ENCODE data around the gene TRPT1.

The TRPT1 gene

DNA sequence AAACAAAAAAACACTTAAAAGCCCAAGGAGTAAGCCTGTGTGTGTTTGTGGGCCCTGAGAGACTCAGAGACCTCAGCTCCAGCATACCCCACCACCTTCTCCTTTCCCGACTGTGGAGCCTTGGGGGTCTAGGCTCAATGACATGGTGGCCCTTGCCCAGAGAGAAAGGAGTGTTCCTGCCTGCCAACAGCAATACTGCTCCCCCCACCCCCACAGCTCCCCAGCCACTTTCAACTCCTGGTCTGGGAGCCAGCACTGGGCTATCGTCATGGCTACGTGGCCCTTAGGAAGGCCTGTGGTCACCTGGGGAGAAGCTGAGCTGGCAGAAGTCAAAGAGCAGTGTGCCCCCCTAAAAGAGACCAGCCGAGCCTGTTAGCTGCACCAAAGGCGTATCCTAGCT lies 18.1 kb upstream of the TRPT1 start:
- no peak for DNase-seq

DNA sequence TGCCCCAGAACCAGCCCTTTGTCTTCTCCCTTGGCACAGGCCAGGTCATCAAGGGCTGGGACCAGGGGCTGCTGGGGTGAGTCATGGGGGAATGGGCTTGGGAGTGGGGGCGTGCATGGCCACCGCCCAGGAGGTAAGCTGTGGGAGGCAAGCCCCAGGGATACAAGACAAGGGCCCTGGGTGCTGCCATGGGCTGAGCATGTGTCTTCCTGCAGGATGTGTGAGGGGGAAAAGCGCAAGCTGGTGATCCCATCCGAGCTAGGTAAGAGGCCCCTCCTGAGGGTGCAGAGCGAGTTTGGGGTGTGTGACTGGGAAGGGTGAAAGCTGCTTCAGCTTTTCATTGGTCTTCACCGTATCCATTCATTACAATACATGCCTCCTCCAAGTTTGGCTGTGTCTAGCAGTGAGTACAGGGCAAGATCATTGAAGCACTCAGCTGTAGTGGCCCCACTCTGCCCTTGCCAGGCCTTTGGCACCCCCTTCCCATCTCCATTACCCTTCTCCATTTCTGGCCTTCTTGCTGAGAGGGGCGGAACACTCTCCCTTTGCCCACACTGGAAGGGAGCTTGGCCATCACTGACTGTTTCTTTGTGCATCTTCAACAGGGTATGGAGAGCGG lies 17.4 kb upstream of the TRPT1 start:
- DNase-seq, result no peak

DNA sequence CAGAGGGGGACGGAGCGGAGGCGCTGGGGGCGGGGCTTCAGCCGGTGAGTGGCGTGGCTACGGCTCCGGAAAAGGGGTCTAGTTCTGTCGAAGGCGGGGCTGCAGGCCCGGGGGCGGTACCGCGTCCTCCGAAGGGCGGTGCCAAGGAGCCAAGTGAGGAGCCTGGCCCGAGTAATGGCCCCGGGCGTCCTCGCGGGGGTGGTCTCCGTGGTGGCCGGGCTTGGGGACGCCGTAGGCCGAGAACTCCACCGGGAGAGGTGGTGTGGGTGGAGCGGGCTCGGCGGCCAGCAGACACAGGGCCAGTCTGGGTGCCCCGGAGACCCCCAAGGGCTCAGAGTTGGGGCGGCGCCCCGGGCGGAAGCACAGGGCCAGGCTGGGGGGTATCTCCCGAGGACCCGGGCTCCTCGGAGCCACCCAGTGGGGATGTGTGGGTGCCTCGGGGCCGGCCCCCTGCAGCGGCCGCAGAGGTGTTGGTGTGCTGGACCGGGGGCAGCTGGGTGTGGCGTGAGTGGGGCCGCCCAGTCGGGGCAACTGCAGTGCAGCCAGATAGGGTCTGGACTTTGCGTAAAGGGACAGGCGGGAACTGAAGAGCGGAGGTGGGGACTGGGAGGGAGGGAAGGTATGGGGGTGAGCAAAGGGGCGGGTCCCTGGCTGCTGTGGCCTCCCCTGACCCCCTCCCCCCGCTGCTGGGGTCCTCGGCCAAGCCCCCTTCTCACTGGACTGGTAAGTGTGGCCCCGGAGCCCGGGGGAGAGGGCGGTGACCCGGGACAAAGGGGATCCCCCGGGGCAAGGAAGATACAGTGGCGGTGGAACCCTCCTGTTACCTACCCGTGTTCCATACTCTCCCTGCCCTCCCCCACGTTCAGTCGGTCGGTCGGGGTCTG lies 15.7 kb upstream of the TRPT1 start:
- DNase-seq, result peak; percentile 71

DNA sequence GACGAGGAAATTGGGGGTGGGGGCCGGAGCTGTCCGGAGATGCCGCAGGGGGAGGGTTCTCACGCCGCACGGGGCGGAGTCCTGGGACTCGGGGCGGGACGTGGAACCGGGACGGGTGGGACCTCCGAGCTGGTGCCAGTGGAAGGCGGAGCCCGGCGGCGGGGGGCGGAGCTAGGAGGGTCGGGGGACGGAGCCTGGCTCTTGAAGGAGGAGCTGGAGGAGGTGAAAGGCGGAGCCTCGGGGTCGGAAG lies 15.2 kb upstream of the TRPT1 start:
- peak; percentile 99 for DNase-seq

DNA sequence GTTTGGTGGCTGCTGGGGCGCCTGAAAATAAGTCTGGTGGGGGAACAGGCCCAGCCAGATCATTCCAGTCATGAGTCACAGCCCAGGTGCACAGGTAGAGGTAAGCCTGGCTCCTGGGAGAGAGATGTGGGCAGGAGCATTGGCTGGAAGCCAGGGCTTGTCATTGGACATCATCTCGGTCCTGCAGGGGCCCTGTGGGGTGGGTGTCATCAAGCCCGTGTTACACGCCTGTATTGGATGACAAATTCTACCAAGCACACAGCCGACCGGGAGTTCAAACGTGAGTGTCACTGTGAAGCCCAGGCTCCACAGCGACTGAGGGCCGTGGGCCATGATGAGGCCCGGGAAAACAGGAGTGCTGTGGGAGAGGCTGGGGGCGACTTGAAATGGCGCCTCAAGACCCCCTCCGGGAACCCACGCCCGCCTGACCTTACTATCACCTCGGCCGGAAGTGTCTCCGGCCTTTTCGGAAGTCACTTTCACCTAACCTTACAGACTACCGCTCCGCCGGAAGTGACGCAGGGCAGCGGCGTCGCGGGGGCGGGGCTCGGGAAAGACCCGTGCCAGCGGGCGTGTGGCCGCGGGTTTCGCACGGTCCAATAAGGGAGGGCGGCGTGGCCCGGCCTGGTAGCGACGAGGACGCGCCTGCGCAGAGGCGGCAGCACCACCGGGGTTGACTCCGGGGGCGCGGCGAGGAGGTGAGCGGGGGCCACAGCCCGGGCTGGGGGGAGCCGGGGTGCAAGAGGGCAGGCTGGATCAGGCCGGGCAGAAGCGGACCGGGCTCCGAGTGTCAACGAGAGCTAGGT lies 14.7 kb upstream of the TRPT1 start, which contains the start of gene FKBP2:
Gene FKBP2 (plus strand): TSS at position 661 of the 806 bp plus-strand sequence. CDS start 1,293 bp downstream, outside the sequence.
- DNase-seq, result peak; percentile 99

DNA sequence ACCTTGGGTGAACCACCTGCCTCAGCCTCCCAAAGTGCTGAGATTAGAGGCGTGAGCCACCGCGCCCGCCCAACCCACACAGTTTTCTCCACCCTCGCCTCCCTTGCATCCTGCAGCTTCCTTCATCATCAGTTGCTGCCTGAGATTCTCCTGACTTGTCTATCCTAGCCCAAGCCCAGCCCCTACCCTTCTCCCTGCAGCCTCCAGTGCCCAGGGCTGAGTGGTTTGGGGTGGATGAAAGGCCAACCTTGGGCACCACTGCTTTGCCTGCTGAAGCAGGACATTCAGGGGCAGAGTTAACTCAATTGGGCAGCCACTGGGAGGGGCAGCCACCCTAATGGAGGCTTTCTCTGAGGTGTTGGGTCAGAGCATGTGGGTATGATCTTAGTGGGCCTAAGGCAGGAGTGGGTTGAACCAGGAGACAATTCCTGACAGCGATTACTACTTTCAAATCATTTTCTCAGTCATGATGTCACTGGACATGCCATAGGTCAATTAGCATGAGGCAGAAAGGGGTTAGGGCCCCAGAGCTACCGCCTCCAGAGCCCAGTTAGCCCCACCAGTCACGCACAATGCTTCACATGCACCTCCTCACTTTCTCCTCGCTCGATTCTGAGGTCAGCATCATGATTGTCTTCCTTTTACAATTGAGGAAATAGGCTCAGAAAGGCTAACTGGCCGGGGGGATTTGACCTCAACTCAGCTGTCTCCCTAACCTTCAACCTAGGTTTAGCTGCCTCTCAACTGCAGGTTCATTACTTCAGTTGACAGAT lies 13.9 kb upstream of the TRPT1 start:
- no peak for DNase-seq

DNA sequence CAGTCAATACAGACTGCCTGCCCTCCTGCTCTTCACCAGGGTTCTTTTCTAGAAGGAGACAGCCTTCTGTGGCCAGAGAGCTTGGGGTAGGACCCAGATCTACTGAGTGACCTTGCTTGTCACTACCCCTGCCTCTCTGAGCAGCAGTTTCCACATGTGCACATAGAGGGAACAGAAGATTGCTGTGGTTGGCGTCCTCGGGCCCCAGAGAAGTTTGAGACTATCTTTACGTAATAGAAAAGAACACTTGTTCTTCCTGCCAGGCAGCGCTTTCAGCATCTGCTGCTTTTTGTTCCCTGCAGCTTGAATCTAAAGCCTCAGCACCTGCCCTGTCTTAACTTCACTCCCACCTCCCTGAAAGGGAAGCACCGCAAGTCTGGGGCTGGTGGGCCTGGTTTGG lies 13.0 kb upstream of the TRPT1 start:
- no peak for DNase-seq

DNA sequence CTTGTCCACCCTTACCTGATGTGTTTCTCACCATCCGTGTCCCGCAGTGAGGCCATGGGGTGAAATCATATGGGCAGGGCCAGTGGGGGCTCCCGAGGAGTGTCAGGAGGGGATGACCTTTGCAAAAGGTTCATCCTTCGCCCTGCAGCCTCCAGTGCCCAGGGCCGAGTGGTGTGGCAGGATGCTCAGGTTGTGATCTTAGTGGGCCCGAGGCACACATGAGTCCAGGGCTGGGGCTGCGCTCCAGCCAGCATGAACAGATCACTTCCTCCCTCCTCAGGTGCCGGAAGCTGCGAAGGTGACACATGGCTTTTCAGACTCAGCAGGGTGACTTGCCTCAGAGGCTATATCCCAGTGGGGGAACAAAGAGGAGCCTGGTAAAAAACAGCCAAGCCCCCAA lies 12.1 kb upstream of the TRPT1 start:
- peak; percentile 87 for DNase-seq

DNA sequence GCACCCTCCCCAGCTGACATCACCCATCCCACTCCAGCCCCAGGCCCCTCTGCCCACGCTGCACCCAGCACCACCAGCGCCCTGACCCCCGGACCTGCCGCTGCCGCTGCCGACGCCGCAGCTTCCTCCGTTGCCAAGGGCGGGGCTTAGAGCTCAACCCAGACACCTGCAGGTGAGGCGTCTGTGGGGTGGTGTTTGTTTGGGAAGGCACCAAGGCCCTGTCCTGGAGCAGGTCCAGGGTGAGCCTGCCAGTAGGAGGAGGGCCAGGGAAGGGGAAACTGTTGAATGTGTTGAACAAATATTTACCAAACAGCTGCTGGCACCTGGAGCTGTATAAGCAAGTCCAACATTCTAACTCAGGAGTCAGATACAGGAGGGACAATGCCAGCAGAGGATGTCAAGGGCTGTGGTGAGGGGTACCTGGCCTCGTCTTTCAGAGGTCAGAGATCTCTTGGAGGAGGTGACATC lies 11.5 kb upstream of the TRPT1 start:
- peak; percentile 97 for DNase-seq

DNA sequence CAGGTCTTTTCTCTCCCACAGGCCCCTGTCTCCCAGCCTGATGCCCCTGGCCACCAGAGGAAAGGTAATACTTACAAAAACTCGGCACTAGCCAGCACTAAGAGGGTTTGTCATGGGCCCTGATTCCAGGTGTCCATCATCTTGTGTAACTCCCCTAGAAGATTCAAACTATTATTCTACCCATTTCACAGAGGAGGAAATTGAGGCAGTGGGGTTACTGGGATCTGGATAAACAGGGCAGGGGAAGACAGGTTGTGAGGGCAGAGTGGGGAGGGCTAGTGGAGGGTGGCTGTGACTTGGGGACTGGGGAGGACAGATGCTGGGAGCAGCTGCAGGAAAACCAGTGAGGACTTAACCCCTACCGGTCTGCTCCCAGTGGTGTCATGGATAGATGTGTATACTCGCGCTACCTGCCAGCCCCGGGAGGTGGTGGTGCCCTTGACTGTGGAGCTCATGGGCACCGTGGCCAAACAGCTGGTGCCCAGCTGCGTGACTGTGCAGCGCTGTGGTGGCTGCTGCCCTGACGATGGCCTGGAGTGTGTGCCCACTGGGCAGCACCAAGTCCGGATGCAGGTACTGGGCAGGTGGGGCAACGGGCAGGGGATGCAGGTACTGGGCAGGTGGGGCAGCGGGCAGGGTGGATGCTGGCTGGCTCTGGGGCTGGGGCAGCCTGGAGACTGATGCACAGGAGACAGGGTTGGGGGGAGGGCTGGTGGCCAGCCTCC lies 9.6 kb upstream of the TRPT1 start:
- DNase-seq, result peak; percentile 58

DNA sequence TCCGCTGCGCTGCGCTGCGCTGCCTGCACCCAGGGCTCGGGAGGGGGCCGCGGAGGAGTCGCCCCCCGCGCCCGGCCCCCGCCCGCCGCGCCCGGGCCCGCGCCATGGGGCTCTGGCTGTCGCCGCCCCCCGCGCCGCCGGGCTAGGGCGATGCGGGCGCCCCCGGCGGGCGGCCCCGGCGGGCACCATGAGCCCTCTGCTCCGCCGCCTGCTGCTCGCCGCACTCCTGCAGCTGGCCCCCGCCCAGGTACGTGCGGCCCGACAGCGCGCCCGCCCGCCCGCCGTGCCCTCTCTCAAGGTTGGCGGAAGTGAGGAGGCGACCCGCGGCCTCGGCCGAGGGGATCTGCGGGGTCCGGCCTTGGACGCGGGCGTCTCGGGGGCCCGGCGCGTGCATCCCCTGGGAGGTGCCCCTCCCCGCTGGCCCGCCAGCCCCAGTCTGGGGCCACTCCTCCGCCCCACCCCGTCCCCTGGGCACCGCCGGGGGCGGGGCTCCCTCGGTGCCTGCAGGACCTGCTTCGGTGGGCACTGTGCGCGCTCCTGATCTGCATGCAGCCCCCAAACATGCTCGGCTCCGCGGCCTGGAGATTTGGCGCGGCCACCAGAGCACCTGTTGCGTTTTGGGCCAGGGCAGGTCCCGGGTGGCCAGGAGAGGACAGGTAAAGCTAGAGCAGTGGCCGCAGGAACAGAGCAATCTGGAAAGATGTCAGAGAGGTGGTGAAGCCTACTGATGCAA lies 8.8 kb upstream of the TRPT1 start:
- peak; percentile 83 for DNase-seq

DNA sequence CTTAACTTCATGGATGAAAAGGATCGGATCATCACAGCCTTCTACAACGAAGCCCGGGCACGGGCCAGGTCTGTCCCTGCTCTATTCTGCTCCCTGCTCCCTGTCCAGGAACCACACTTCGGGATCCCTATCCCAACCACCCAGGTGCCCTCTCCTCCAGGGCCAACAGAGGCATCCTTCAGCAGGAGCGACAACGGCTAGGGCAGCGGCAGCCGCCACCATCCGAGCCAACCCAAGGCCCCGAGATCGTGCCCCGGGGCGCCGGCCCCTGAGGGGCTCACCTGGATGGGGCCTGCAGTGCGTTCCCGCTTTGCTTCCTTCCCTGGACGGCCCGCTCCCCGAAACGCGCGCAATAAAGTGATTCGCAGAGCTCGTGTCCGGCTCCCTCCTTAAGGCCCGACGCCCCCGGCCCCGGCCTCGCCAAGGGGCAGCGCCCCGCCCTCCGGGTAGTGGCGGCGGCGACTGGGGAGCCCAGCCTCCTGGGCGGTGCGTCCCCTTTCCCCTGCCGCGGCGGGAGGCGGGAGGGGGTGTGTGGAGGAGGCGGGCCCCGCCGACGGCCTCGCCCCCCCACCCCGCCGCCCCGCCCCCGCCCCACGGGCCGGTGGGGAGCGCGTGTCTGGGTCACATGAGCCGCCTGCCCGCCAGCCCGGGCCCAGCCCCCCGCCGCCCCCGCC lies 8.1 kb upstream of the TRPT1 start, which contains the start of gene VEGFB:
Gene VEGFB (plus strand): TSS at position 672 of the 674 bp plus-strand sequence. CDS start 250 bp downstream, outside the sequence.
- DNase-seq, result peak; percentile 88

DNA sequence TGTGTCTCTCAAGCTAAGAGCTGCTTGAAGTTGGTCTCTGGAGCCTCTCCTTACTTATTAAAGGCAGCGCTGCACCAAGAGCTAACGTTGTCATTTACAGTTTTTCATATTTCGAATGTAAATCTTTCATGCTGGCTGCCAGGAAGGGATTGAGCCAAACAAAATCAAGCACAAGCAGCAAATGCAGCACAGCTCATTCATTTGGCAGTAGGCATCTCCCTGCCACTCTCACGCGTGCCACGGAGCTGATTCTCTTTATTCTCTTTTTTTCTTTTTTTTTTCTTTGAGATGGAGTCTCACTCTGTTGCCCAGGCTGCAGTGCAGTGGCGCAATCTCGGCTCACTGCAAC lies 7.0 kb upstream of the TRPT1 start:
- no peak for DNase-seq

DNA sequence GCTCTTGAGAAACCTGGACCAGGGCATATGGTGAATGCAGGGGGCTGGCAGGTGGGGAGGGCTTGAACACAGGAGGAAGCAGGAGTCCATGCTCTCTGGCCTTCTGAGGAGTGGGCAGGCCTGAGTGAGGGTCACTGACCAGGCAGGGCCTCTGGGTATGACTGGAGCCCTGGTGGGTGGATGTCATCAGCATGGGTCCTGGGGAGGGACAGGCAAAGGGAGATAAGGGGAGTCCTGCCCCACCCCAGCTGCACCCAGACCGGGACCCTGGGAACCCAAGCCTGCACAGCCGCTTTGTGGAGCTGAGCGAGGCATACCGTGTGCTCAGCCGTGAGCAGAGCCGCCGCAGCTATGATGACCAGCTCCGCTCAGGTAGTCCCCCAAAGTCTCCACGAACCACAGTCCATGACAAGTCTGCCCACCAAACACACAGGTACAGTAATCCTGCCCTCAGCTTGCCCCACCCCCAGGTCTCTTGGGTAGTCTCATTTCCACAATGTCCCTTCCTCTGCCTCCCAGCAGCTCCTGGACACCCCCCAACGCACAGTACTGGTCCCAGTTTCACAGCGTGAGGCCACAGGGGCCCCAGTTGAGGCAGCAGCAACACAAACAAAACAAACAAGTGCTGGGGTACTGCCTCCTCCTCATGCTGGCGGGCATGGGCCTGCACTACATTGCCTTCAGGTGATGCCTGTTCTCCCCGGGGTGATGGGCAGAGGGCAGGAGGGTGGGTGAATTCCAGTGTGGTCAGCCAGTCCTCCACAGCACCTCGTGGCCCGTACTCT lies 6.4 kb upstream of the TRPT1 start:
- DNase-seq, result no peak

DNA sequence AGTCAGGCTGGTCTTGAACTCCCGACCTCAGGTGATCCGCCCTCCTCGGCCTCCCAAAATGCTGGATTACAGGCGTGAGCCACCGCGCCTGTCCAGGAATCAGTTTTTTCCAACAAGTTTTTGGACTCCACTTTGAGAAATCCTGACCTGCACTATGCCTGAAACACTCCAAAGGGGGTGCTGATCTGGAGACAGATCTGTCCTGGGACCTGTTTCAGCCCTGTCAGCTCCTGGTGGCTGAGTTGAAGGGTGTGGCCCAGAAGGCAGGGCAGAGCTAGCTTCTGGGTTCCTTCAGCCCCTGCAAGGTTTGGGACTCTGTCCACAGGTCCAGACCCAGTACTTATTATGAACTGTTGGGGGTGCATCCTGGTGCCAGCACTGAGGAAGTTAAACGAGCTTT lies 5.6 kb upstream of the TRPT1 start:
- DNase-seq, result no peak

DNA sequence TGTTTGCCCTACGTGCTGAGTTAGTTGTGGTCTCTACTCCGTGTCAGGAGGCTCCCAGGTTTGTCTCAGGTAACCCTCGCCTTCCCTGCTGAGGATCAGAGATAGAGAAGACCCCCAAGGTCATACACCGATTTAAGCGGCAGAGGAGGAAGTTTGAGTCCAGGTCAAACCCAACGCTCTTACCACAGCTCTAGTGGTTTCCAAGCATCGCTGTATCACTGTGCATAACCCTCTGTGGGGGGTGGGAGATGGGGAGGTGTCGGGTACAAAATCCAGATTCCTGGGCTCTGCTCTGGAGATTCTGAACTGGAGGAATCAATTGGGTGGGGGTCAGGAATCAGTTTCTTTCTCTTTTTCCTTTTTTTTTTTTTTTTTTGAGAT lies 5.0 kb upstream of the TRPT1 start:
- DNase-seq, result peak; percentile 64

DNA sequence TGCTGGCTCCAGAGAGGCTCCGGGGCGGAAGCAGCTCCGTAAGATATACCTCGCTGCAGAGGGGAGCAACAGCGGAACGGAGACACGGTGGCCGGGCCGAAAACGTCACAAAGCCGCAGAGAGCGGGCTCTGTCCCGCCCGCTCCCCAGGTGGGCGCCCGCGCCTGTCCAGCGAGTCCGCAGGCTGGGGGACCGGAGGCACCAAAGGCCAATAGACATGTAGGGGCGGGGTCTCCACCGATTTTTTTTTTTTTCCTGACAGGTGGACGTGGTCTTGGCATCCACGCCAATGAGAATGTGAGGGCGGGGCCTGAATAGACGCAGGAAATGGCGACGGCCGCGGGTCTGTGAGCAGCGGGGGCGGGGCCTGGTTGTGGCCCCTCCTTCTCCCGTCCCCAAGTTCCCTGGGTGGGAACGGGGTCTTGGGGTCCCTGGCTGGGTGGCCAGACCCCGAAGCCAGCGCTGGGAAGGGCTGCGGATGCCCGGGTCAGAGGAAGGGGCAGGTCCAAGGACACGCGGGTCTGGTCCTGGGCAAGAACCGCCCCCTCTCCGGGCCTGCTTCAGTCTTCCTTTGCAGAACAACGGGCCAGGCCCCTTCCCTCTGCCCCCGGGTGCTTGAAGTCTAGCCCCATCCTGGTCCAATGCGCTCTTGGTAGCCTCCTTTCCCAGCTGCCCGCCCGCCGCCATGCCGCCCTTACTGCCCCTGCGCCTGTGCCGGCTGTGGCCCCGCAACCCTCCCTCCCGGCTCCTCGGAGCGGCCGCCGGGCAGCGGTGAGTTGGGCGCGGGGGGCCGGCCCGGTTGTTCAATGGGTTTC lies 4.4 kb upstream of the TRPT1 start, which contains the start of gene DNAJC4:
Gene DNAJC4 (plus strand): TSS at position 378 of the 814 bp plus-strand sequence. CDS start 307 bp downstream, at position 685.
- peak; percentile 99 for DNase-seq

DNA sequence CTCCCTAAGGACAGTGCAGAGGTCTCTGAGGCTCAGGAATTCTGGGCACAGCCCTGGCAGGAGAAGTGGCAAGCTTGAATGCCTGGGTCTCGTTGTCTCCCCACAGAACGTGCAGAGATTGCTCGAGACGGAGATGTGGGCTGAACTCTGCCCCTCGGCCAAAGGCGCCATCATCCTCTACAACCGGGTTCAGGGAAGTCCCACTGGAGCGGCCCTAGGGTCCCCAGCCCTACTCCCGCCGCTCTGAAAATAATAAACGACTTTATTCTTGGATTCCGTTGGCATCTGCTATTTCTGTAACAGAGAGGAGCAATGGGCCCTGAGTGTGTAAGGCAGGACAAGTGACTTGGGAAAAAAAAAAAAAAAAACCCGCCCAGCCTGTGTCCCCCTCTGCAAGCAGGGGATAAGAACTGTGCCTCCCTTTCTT lies 3.8 kb upstream of the TRPT1 start:
- no peak for DNase-seq
